IPS-11a (cell line): Measurements from ENCODE around the gene PTCD3.

Source experiments
- H3K4me3 ChIP-seq: one replicate; pipeline ENCODE4 v1.5.1; 2013; ENCODE audit warnings: low read depth, low read length, control low read depth

The PTCD3 gene

DNA sequence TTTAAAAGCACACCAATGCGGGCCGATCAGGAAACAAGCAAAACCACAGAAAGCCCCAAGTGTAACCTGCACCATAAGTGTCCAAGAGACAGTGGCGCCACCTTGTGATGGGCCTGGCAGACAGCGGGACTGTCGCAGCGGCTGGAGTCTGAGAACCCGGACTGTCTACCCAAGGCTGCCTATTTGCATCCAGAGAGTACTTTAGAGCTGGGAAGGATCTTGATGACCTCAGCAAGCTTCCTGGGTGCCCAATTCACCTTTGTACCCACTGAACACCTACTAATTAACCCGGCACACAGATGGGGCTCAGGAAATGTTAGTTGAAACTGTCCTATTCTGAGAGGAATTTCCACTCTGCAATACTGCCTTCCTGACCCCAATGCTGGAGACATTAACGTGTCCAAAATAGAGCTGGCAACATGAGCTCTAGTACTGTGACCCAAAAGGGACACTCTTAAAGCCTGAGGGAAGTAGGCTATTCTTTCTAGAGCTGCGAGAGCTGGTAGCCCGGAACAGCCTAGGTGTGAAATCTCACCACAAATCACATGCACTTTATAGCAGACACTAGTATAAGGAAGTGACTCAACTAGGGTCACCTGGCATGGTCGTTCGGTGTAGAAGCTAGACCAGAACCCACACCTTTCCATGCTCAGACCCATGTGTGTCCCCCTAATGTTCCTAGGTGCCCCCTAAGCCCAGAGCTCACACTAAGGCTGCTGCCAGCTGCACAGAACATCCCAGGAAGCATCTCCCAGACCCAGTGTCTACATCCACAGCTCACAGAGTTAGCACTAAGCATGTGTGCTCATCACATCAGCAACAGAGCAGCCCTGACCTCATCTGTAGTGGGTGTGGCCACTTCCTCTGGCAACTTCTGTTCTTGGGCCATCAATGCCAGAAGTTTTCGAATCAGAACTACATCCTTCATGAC lies 25.8 kb upstream of the PTCD3 start:
- no peak overlapping the region for H3K4me3 ChIP-seq

GRCh38 chr2:86081724-86082123 lies 24.3 kb upstream of the PTCD3 start:
- no peak overlapping the region for H3K4me3 ChIP-seq

GRCh38 chr2:86082756-86083155 lies 23.3 kb upstream of the PTCD3 start:
- H3K4me3 ChIP-seq = no peak overlapping the region

DNA sequence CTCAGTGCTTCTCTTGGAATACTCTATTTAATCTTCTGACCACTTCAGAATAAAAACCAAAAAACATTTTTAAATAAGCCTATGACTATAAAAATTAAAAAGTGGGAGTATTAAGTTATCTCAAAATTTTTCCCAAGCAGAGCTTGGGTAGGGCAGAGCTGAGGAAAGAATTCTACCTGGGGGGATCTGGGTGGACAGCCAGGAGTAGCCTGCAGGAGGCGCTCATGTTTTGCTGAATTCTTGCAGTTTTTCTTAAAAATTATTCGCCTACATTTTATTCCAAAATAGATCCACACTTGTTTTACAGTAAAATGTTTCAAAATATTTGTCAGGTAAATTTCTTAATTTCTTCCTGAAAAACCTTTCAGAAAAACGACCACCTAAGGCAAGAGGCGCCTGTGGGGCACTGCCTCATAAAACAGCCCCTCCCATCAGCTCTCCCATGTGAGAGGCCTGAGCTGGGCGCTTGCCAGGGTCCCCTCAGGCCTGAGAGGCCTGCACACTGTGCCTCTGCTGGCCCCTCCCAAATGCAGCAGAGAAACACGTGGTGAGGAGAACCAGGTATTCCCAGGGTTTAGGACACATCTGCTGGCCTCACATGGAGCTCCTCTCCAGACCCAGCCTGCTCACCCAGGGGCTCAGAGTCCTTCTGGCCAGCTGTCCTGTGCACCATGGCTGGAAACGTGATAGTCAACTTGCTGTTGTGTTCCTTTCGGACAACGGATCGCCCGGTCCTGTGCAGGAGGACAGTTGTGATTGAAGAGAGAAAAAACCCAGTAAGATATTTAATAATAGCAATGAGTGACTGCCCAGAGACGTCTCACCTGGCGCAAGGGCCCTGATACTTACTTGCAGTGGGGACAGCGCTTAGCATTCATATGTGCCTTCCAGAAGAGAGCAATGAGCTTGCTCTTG lies 17.8 kb upstream of the PTCD3 start:
- H3K4me3 ChIP-seq = no peak overlapping the region

GRCh38 chr2:86094229-86094628 lies 11.8 kb upstream of the PTCD3 start:
- no peak overlapping the region for H3K4me3 ChIP-seq

GRCh38 chr2:86097114-86097896 lies 8.7 kb upstream of the PTCD3 start:
- H3K4me3 ChIP-seq = no peak overlapping the region

GRCh38 chr2:86097913-86098312 lies 8.1 kb upstream of the PTCD3 start:
- H3K4me3 ChIP-seq = no peak overlapping the region

- no peak overlapping the region for H3K4me3 ChIP-seq
Measured at GRCh38 chr2:86102157-86102556, 3.9 kb upstream of the PTCD3 start.

GRCh38 chr2:86105252-86105968 lies 625 bp upstream of the PTCD3 start, which contains the start of gene POLR1A:
TSS of gene POLR1A (minus strand) at chr2:86105886. CDS start at chr2:86105776, 110 bp downstream.
- H3K4me3 ChIP-seq = peak within 1 kb of the TSS; percentile 100

GRCh38 chr2:86107031-86107430 lies 996 bp downstream of the PTCD3 start:
- peak overlapping the region; percentile 100 for H3K4me3 ChIP-seq

DNA sequence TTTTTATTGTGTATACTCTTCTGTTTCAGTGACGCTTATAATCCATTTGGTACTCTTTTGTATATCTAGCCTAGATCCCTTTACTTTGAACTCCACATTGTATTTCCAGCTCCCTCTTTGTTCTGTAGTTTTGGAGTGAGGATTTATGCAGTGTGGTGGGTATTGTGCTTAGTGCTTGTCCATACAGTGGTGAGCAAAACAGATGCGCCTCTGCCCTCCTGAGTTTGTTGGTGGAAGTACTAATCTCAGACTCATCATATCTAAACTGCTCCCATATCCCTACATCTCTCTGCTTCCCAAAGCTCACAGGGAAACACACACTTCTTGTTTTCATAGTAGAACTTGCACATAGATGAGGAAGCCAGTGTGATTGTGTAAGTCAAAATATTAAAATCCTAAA lies 12.1 kb downstream of the PTCD3 start:
- H3K4me3 ChIP-seq = no peak overlapping the region

DNA sequence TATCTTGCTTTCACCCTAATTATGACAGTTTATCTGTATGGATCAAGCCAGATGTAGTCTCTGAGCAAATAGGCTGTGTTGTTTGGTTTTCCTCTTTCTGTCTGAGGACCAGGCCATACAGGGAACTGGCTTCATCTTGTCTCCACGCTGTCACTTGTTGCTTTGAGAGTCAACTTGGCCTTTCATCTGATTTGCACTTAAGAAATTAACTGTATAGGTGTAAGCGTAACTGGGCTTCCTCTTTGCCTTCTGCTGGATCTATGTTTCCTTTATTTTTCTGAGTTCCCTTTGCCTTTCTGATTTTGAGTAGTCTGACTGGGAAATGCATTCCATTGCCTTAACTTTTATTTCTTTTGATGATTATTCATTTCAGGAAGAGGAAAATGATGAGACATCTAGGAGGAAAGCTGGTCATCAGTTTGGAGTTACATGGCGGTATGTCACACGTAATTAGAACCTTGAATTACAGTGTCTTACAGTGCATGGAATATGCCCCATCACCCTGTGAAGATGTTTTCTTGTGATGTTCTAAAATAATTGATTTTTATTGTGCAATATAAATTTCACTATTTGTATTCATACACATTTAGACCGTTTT lies 17.4 kb downstream of the PTCD3 start:
- H3K4me3 ChIP-seq = no peak overlapping the region

- no peak overlapping the region for H3K4me3 ChIP-seq
Measured at GRCh38 chr2:86124683-86125082, 18.6 kb downstream of the PTCD3 start.

GRCh38 chr2:86134709-86135108 lies 28.7 kb downstream of the PTCD3 start:
- H3K4me3 ChIP-seq = no peak overlapping the region

GRCh38 chr2:86135653-86136052 lies 29.6 kb downstream of the PTCD3 start:
- H3K4me3 ChIP-seq = no peak overlapping the region

DNA sequence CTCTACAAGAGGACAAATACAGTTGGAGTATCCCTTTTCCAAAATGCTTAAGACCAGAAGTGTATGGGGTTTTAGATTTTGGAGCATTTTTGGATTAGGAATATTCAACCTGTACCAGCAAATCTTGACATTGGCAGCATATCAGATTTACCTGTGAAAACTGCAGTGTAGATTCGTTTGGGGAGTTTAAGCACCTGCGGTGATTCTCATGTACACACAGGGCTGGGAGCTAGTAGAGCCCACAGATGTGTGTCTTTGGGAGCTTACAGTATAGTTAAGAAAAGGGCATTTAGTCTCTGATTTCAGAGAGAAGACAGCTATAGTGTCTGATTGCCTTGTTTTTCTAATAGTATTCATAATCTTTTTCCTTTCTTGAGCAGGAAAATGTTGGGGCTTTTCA lies 30.1 kb downstream of the PTCD3 start:
- H3K4me3 ChIP-seq = no peak overlapping the region

- no peak overlapping the region for H3K4me3 ChIP-seq
Measured at GRCh38 chr2:86138736-86139625, 32.9 kb downstream of the PTCD3 start.

GRCh38 chr2:86139981-86140380 lies 33.9 kb downstream of the PTCD3 start:
- no peak overlapping the region for H3K4me3 ChIP-seq

DNA sequence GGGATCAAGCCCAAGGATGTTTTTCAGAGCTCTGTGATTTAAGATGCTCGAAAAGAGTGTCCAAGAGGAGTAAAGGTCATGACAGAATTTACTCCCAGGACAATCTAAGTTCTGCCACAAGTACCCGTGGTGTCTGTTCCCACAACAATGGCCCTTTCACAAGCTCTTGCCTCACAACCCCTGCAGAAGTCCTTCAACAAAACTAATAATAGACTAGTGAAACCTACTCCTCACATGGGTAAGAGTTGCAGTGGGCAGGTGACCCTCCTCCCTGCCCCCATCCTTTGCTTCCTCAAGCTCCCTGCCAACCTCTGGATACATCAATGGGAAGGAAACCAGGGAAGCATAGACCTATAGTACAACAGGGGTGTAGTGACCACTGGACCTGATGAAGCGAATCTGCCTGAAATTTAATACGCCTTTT lies 34.9 kb downstream of the PTCD3 start:
- H3K4me3 ChIP-seq = no peak overlapping the region
